ENCODE measurements around the gene AP3B1.
"Not testable (repeated sequence)": the region's sequence is repeated elsewhere in the genome, so short reads cannot be mapped to it uniquely, and the experiment has no call there.

AP3B1 gene

GRCh38 chr5:78251663-78252284, 42.7 kb downstream of the AP3B1 start:
- no peak for DNase-seq (ENCODE audit: low read depth in 1 of 2, low spot score in 1 of 2)

- DNase-seq (ENCODE audit: low read depth in 1 of 2, low spot score in 1 of 2), result no peak
These were observed 49.4 kb downstream of the AP3B1 start for GRCh38 chr5:78245136-78245535.

- no peak for DNase-seq (ENCODE audit: low read depth in 1 of 2, low spot score in 1 of 2)
These were observed 50.9 kb downstream of the AP3B1 start for GRCh38 chr5:78243639-78244038.

GRCh38 chr5:78243091-78243490, 51.4 kb downstream of the AP3B1 start:
- no peak for DNase-seq (ENCODE audit: low read depth in 1 of 2, low spot score in 1 of 2)

GRCh38 chr5:78242001-78242400, 52.5 kb downstream of the AP3B1 start:
- DNase-seq (ENCODE audit: low read depth in 1 of 2, low spot score in 1 of 2), result no peak

GRCh38 chr5:78237911-78238310, 56.6 kb downstream of the AP3B1 start:
- no peak for DNase-seq (ENCODE audit: low read depth in 1 of 2, low spot score in 1 of 2)

- DNase-seq (ENCODE audit: low read depth in 1 of 2, low spot score in 1 of 2), result no peak
These were observed 58.5 kb downstream of the AP3B1 start for GRCh38 chr5:78236046-78236445.

- no peak for DNase-seq (ENCODE audit: low read depth in 1 of 2, low spot score in 1 of 2)
These were observed 59.2 kb downstream of the AP3B1 start for GRCh38 chr5:78235289-78235688.

GRCh38 chr5:78234804-78235203, 59.7 kb downstream of the AP3B1 start:
- no peak for DNase-seq (ENCODE audit: low read depth in 1 of 2, low spot score in 1 of 2)

GRCh38 chr5:78232163-78232562, 62.3 kb downstream of the AP3B1 start:
- DNase-seq (ENCODE audit: low read depth in 1 of 2, low spot score in 1 of 2), result no peak

- DNase-seq (ENCODE audit: low read depth in 1 of 2, low spot score in 1 of 2), result no peak
These were observed 70.1 kb downstream of the AP3B1 start for GRCh38 chr5:78224358-78224757.

- no peak for DNase-seq (ENCODE audit: low read depth in 1 of 2, low spot score in 1 of 2)
These were observed 72.5 kb downstream of the AP3B1 start for GRCh38 chr5:78221964-78222451.

GRCh38 chr5:78221467-78221866, 73.0 kb downstream of the AP3B1 start:
- no peak for DNase-seq (ENCODE audit: low read depth in 1 of 2, low spot score in 1 of 2)

- DNase-seq (ENCODE audit: low read depth in 1 of 2, low spot score in 1 of 2), result no peak
These were observed 78.5 kb downstream of the AP3B1 start for GRCh38 chr5:78215972-78216371.

- no peak for DNase-seq (ENCODE audit: low read depth in 1 of 2, low spot score in 1 of 2)
These were observed 78.9 kb downstream of the AP3B1 start for GRCh38 chr5:78215565-78215964.

- no peak for DNase-seq (ENCODE audit: low read depth in 1 of 2, low spot score in 1 of 2)
These were observed 80.7 kb downstream of the AP3B1 start for GRCh38 chr5:78213799-78214198.

GRCh38 chr5:78211052-78211451, 83.4 kb downstream of the AP3B1 start:
- no peak for DNase-seq (ENCODE audit: low read depth in 1 of 2, low spot score in 1 of 2)

- no peak for DNase-seq (ENCODE audit: low read depth in 1 of 2, low spot score in 1 of 2)
These were observed 90.3 kb downstream of the AP3B1 start for GRCh38 chr5:78204241-78204640.

- no peak for DNase-seq (ENCODE audit: low read depth in 1 of 2, low spot score in 1 of 2)
These were observed 90.7 kb downstream of the AP3B1 start for GRCh38 chr5:78203815-78204214.

- DNase-seq (ENCODE audit: low read depth in 1 of 2, low spot score in 1 of 2), result no peak
These were observed 104.1 kb downstream of the AP3B1 start for GRCh38 chr5:78190402-78190801.

- DNase-seq (ENCODE audit: low read depth in 1 of 2, low spot score in 1 of 2), result not testable (repeated sequence)
These were observed 105.8 kb downstream of the AP3B1 start for GRCh38 chr5:78188681-78189080.

GRCh38 chr5:78187172-78187571, 107.3 kb downstream of the AP3B1 start:
- DNase-seq (ENCODE audit: low read depth in 1 of 2, low spot score in 1 of 2), result no peak

- no peak for DNase-seq (ENCODE audit: low read depth in 1 of 2, low spot score in 1 of 2)
These were observed 111.7 kb downstream of the AP3B1 start for GRCh38 chr5:78182838-78183237.
